Effector memory CD4-positive, alpha-beta T cell (primary cell): ENCODE data around the gene TLL2.

ENCODE experiments used
- DNase-seq, 3 donors: peaks; one replicate each; pipeline ENCODE4 v3.0.0-alpha.2; 2020
- H3K27ac ChIP-seq: 2 replicates; pipeline ENCODE4 v1.7.0; 2013; ENCODE audit warnings: mild to moderate bottlenecking, low read length, moderate library complexity; ENCODE audit not compliant: insufficient read depth, poor library complexity, severe bottlenecking
- H3K27me3 ChIP-seq: replicated peaks from 2 replicates; pipeline ENCODE4 v1.7.0; 2013; ENCODE audit warnings: mild to moderate bottlenecking, low read length; ENCODE audit not compliant: insufficient read depth, control insufficient read depth, poor library complexity, severe bottlenecking
- H3K36me3 ChIP-seq: 2 replicates; pipeline ENCODE4 v1.7.0; 2013; ENCODE audit warnings: mild to moderate bottlenecking, low read length, moderate library complexity; ENCODE audit not compliant: control insufficient read depth, insufficient read depth
- H3K4me1 ChIP-seq: 2 replicates; pipeline ENCODE4 v1.7.0; 2013; ENCODE audit warnings: low read length, mild to moderate bottlenecking; ENCODE audit not compliant: control insufficient read depth, insufficient read depth, poor library complexity, severe bottlenecking
- H3K4me3 ChIP-seq: 2 replicates; pipeline ENCODE4 v1.7.0; 2013; ENCODE audit warnings: low read length, low read depth, mild to moderate bottlenecking; ENCODE audit not compliant: insufficient read depth, poor library complexity, severe bottlenecking
- H3K9me3 ChIP-seq: 2 replicates; pipeline ENCODE4 v1.7.0; 2013; ENCODE audit warnings: mild to moderate bottlenecking, low read length, moderate library complexity; ENCODE audit not compliant: control insufficient read depth

Gene TLL2

GRCh38 chr10:96470116-96470743, 43.5 kb downstream of the TLL2 start:
- no peak for DNase-seq
- Histone ChIP-seq H3K27ac (no peak overlapping the region), H3K4me1 (no peaks in the 10 kb centered on the region), H3K4me3 (no peak overlapping the region), H3K36me3 (no peaks in the 10 kb centered on the region), H3K9me3 (no peaks in the 10 kb centered on the region), H3K27me3 (no peaks in the 10 kb centered on the region)

- no peak for DNase-seq
- Histone ChIP-seq H3K4me1 (no peaks in the 10 kb centered on the region), H3K4me3 (no peak overlapping the region), H3K27ac (no peak overlapping the region), H3K36me3 (no peaks in the 10 kb centered on the region), H3K9me3 (no peaks in the 10 kb centered on the region), H3K27me3 (no peaks in the 10 kb centered on the region)
These were observed 44.9 kb downstream of the TLL2 start for GRCh38 chr10:96468845-96469244.

- Histone ChIP-seq H3K4me3 (no peak overlapping the region), H3K9me3 (no peaks in the 10 kb centered on the region), H3K27ac (no peak overlapping the region), H3K27me3 (no peaks in the 10 kb centered on the region), H3K4me1 (no peaks in the 10 kb centered on the region), H3K36me3 (no peaks in the 10 kb centered on the region)
- DNase-seq: no peak
These were observed 48.1 kb downstream of the TLL2 start for GRCh38 chr10:96465599-96465998.

DNA sequence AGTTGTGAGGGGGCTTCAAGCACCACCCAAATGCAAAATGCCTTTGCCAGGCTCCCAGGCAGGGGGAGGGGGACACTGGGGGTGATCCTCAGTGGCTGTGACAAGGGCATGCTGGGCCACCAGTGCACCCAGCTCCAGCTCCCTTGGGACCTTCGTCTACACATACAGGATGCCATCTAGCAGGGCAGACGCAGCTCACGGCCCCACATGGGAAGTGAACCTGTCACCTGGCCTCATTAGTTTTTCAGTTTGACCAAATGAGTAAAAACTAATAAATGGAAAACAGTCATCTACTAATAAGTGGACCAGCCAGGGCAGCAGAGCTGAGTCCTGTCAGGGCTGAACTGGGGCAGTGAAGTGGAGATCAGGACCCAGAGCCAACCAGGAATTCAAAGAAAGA, 50.2 kb downstream of the TLL2 start:
- Histone ChIP-seq H3K4me1 (no peaks in the 10 kb centered on the region), H3K9me3 (no peaks in the 10 kb centered on the region), H3K4me3 (no peak overlapping the region), H3K36me3 (no peaks in the 10 kb centered on the region), H3K27ac (no peak overlapping the region), H3K27me3 (no peaks in the 10 kb centered on the region)
- no peak for DNase-seq

- Histone ChIP-seq H3K9me3 (no peaks in the 10 kb centered on the region), H3K4me3 (no peak overlapping the region), H3K36me3 (no peaks in the 10 kb centered on the region), H3K4me1 (no peaks in the 10 kb centered on the region), H3K27me3 (no peaks in the 10 kb centered on the region), H3K27ac (no peak overlapping the region)
- no peak for DNase-seq
These were observed 51.0 kb downstream of the TLL2 start for GRCh38 chr10:96462606-96463151.

GRCh38 chr10:96460316-96460715, 53.4 kb downstream of the TLL2 start:
- Histone ChIP-seq H3K4me1 (no peaks in the 10 kb centered on the region), H3K4me3 (no peak overlapping the region), H3K27ac (no peak overlapping the region), H3K36me3 (no peaks in the 10 kb centered on the region), H3K9me3 (no peaks in the 10 kb centered on the region), H3K27me3 (no peaks in the 10 kb centered on the region)
- no peak for DNase-seq

- Histone ChIP-seq H3K27me3 (no peaks in the 10 kb centered on the region), H3K36me3 (no peaks in the 10 kb centered on the region), H3K4me1 (no peaks in the 10 kb centered on the region), H3K9me3 (no peaks in the 10 kb centered on the region), H3K4me3 (no peak overlapping the region), H3K27ac (no peak overlapping the region)
- no peak for DNase-seq
These were observed 56.4 kb downstream of the TLL2 start for GRCh38 chr10:96457341-96457740.

- no peaks in the 10 kb centered on the region for H3K9me3 ChIP-seq
- DNase-seq: no peak
- H3K27me3 ChIP-seq: no peaks in the 10 kb centered on the region
- no peak overlapping the region for H3K27ac ChIP-seq
- no peaks in the 10 kb centered on the region for H3K4me1 ChIP-seq
- no peak overlapping the region for H3K4me3 ChIP-seq
- no peaks in the 10 kb centered on the region for H3K36me3 ChIP-seq
These were observed 57.4 kb downstream of the TLL2 start for GRCh38 chr10:96456296-96456840.

DNA sequence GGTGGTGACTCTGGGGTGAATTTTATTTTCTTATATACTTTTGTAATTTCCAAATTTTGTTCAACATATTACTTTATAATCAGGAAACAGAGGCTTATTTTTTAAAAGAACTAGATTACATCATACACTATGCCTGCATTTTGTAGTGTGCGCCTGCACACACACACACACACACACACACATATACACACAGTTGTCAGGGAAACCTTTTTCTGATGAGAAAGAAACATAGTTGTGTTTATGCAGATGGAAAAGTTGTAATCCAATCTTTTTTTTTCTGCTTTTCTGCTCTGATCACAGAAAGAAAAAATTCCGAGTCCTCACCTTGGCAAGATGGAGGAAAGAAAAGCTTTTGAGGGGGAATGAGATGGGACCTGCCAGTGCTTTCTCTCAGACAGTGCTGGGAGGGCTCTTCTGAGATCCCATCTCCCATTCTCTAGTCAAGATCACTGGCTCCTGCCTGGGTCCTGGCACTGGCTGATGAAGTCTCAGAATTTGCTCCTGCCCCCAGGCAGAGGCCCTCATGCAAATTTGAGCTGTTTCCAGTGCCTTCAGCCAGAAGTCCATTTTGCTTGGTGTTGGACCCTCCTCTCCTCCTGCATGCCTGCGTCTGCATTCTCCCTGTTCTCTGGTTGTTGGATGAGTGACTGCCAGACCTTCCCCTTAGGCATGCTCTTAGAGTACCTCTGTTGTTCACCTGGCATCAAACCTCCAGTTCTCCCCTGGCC, 59.7 kb downstream of the TLL2 start:
- H3K4me3 ChIP-seq: no peak overlapping the region
- H3K27ac ChIP-seq: no peak overlapping the region
- H3K27me3 ChIP-seq: no peaks in the 10 kb centered on the region
- no peak for DNase-seq
- H3K9me3 ChIP-seq: no peaks in the 10 kb centered on the region
- no peaks in the 10 kb centered on the region for H3K36me3 ChIP-seq
- H3K4me1 ChIP-seq: no peaks in the 10 kb centered on the region

GRCh38 chr10:96452494-96453153, 61.1 kb downstream of the TLL2 start:
- no peak for DNase-seq
- H3K27me3 ChIP-seq: no peaks in the 10 kb centered on the region
- H3K9me3 ChIP-seq: no peaks in the 10 kb centered on the region
- H3K27ac ChIP-seq: no peak overlapping the region
- no peak overlapping the region for H3K4me3 ChIP-seq
- no peaks in the 10 kb centered on the region for H3K36me3 ChIP-seq
- H3K4me1 ChIP-seq: no peaks in the 10 kb centered on the region
